ENCODE results near the gene RGS8.

Gene RGS8, protein sequence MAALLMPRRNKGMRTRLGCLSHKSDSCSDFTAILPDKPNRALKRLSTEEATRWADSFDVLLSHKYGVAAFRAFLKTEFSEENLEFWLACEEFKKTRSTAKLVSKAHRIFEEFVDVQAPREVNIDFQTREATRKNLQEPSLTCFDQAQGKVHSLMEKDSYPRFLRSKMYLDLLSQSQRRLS

DNA sequence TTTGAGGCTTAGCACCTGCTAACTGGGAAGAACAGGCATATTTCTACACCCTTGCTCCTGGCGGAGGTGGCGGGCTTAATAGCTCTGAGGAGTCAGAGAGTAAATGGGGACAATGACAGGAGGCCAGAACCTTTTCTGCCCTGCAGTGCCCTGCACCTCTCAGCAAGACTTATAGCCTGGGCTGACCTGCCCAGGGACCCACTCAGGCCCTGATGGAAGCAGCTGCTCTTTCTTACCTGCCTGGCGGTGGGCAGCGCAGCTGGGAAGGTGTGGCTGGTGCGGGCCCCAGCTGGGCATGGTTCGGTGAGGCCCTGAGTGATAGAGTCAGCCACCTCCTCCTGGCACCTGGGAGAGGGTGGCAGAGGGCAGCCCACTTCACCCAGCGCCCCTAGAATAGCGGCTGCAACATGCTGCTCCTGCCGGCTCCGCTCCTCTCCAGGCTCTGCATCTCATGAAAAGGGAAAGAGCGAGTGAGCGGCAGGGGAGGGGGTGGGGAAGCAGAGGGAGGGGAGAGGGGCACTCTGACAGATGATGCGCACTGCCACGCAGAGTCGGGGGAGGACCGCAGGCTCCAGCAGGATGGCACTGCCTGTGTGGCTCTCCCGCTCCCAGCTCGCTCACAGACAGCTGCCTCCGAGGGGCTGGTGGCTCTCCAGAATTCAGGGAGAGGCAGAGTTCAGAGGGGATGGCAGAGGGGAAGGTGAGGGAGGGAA lies at the start of gene RGS8:
RGS8 (minus strand) TSS at position 472 of the 713 bp plus-strand sequence. CDS start 14,938 bp downstream, outside the sequence.
- DNase-seq (ENCODE audit: low read depth): no peak

DNA sequence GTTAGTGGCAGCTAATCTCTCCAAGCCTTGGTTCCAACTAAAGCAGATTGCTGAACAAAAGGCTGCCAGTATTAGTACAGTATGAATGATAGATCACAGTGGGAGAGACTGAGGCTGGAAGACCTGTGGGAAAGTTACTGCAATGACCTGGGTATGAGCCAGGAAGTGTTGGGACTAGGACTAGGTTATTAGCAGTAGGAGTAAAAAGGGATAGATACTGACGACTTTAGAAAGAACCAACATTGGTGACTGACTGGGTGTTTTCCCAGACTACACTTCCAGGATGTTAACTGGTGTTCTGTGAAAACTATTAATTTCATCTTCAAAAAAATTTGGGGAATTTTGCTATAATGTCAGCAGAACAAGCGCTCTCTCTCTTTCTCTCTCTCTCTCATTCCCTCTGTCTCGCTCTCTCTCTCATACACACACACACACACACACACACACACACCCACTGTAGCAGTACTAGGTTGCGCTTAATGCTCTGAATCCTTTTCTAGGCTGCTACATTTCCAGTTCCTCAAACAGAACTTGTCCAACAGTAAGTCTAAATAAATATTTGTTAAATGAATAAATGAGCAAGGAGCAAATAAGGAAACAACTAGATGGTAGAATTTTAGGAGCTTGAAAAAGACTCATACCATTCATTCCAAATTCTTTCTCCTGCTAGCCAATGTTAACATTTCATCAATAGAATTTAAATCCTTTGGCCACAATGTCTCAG lies 47.6 kb upstream of the RGS8 start:
- no peak for DNase-seq (ENCODE audit: low read depth)

DNA sequence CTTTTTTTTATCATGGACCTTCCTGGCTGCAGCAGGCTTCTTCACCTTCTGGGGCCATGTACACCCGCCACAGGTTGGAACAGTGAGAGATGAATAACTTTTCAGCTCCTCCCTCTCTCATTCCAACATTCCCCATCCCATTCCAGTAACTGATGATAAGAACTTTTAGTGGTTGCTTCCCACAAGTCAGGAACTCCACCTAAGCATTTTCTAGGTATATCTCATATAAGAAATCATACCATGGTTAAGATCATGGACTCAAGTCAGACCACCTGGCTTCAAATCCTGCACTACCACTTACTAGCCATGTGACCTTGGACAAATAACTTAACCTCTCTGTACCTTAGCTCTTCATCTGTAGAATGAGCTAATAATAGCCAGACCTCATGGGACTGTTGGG lies 42.5 kb upstream of the RGS8 start:
- DNase-seq (ENCODE audit: low read depth): no peak

DNA sequence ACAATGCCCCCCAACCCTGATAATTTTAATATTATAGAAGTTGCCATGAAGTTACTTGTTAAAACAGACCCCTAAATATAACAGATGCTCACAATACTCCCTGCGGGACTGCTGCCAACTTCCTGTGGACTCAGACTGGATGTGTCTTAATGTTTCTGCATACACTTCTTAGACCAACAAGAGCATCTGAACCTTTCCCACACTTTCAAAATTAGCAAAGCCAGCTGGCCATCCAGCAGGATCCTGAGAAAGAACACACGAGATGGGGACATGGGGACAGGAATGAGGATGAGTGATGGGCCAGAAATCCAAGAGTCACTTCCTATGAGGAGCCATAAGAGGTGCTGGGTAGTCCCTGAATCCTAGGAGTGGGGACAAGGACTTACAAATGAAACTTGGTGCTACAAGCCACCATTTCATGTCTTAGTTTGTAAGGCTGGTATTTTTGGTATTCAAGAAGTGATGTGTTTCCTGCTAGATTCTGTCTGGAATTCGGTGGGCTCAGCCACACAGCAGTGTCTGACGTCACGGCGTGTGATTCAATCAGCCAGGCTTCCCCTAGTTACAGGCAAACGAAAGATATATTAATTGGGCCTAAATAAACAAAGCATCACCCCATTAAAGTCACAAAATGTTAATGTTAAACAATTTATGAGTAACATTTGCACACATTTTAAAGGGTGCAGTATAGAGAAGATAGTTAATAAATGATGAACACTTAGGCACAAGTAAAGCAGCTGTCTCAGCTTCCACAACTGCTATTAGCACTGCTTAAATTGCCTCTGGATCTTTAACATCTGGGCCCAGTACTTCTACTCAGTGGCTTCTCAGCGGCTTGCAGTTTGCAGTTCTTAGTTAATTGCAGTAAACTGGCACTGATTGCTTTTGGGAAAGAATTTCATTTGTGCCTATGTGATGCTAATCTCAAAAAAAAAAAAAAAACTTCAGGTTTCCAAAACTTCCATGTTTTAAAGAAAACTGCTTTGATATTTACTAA lies 41.2 kb upstream of the RGS8 start:
- DNase-seq (ENCODE audit: low read depth): no peak

DNA sequence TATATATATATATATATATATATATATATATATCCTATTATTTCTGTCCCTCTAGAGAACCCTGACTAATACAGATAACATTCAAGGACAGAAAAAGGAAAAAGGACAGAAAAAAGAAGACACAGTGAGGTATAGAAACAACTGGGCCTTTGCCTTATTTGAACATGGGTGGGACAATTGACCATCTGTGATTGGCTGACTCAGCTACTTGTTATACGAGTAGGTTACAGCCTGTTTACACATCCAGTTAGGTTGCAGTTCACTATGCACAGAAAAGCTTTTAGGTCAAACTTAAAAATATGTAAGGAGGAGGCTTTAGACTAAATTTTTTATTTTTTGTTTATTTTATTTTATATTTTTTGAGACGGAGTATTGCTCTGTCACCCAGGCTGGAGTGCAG lies 39.8 kb upstream of the RGS8 start:
- DNase-seq (ENCODE audit: low read depth): no peak

DNA sequence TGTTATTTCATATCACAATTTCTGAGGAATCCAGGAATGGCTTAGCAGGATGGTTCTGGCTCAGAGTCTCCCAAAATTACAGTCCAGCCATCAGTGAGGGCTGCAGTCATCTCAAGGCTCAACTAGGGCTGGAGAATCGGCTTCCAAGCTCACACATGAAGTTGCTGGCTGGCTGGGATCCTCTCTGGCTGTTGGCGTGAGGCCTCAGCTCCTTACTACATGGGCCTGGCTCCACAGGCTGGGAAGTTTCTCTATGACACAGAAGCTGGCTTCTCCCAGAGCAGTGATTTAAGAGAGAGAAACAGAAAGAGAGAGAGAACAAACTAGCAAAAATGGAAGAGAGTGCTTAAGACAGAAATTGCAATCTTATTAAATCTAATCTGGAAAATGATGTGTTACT lies 38.8 kb upstream of the RGS8 start:
- no peak for DNase-seq (ENCODE audit: low read depth)

DNA sequence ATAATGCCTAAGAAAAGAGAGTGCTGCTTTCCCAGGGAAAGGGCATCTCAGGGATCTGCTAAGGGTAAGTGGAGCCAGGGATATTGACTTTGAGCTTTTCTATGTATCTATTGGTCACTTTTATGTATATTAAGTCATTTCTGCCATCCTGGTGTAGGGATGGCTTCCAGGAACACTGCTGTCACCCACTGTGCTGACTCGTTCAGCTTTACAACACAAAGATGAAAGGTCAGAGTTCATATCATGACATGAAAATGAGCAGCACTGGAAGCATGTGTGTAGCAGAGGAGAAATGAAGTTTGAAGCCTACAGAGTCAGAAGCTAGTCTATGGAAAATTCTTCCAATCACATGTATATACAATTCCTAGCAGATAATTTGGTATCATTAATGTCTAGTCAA lies 37.1 kb upstream of the RGS8 start:
- DNase-seq (ENCODE audit: low read depth): no peak

DNA sequence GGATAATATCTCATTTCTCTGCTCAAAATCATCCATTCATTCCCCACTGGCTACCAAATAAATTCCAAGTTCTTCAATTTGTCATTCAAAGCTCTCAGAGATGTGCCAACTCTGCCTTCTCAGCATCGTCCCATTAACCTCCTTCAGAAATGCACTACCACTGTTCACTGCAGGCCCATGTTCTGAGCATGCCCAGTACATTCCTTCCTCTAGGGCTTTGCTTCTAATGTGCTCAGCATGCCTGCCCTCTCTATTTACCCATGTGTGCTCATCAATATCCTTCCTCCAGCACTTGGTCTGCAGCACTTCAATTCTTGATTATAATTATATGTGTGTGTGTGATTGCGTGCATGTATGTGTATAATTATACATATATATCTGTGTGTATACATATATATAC lies 36.1 kb upstream of the RGS8 start:
- DNase-seq (ENCODE audit: low read depth): no peak

DNA sequence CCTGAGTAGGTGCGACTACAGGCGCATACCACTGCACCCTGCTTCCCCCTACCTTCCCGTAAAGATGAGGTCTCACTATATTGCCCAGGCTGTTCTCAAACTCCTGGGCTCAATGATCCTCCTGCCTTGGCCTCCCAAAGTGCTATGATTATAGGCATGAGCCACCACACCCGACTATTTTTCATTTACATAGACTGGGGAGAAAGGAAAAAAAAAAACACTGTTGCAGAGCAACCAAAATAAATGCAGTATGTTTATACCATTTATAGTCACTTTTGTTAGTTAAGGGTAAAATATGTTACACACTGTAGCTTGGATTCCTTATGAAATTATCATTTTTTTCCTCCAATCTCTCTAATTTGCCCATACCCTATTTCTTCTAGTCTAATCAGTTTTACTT lies 35.2 kb upstream of the RGS8 start:
- no peak for DNase-seq (ENCODE audit: low read depth)

DNA sequence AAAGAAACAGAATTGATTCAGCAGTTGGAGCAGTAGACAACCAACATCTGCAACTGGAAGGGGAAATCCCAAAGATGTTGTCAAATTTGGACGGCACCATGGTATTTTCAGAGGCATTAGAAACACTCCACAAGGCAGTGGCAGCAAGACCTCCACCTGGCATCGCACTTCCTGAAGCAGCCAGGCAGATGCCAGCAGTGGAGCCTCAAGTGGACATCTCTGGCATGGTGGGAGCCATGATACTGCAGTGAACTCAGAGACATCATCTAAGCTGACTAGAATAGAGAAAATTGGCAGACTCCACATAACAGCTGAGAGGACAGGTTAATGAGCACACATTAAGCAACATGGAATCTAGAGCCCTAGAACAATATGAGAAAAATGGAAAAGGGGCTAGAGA lies 33.9 kb upstream of the RGS8 start:
- DNase-seq (ENCODE audit: low read depth): no peak

DNA sequence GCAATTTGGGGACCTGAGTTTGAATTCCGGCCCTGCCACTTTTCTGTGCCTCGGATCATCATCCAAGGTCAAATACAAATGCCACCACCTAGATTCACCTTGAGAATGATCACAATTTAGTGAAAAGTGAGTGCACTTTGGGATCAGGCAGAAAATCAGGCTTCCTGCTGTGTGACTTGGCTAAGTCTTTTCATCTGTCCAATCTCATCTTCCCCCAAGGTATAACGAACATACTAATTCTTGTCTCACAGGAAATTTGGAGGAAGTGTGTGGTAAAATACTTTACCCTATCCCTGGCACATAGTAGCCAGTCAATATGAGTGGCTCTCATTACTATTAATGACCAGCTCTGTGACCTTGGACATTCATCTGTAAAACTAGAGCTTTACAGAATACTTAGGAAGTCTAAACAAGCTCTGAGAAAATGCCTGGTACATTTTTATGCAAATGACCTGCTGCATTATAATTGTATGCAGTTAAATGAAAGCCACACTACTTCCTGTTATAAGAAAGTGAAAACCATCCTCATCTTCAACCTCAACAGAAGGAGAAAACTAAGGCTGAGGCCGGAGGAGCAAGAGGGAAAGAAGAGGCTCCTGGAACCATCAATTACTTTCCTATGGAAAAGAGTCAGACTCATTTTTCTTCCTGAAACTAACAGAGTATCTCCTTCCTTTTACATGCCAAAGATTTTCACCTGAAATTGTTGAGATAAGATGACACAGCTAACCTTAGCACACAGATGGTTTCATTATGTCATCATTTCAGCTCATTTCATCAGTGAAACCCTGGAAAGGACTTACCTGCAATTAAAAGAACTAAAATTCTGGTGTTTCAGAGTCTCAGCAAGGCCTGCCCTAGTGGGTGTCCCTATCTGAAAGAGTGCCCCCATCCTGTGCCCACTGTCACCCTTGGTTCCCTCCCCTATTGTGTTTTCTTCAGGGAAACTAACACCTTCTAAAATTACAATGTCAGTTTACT lies 32.6 kb upstream of the RGS8 start:
- no peak for DNase-seq (ENCODE audit: low read depth)

DNA sequence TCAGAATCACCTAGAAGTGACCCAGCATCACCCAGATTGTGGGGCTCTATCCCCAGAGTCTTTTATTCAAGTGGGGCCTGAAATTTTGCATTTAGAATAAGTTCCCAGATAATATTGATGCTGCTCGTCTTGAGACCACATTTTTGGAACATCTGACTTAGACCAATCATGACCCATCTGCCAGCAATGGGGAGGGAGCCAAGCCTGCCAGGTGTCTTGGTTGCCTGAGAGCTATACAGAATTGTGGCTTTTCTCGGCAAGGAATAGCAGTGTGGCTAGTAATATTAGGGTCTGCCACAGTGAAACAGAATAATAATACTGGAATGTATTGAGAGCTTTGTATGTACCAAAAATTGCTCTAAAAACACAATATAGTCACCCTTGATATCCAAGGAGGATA lies 31.1 kb upstream of the RGS8 start:
- DNase-seq (ENCODE audit: low read depth): no peak

DNA sequence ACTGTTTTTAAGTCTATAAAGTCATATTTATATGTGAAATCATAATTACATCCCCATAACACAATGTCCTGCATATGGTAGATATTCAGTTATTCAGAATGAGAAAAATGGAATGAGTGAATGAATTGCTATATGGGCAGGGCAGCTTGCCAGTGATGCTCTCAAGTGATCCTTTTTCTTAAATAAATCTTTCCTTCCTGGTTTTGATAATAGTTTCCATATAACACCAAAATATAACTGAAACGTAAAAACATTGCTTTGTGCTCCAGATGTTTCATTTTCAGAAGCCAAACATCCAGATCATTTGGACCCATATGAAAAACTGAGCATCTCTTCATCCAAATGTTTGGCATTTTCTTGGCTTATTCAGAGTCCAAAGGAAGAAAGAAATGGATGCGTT lies 30.2 kb upstream of the RGS8 start:
- no peak for DNase-seq (ENCODE audit: low read depth)

DNA sequence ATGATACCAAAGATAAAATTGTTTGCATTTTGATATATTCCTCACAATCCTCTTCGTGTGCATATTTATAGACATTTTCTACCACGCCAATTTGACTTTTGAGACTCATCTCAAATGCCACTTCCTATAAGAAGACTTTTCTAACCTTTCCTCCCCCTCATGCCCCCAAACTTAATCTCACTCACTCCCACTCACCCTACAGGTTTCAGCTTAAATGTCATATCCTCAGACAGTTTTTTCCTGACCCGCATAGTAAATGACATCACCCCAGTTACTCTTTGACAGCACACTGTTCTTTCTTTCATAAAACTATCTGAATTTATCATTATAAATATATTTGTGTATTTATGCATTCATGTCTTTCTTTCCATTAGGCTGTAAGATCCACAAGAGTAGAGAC lies 29.6 kb upstream of the RGS8 start:
- no peak for DNase-seq (ENCODE audit: low read depth)

DNA sequence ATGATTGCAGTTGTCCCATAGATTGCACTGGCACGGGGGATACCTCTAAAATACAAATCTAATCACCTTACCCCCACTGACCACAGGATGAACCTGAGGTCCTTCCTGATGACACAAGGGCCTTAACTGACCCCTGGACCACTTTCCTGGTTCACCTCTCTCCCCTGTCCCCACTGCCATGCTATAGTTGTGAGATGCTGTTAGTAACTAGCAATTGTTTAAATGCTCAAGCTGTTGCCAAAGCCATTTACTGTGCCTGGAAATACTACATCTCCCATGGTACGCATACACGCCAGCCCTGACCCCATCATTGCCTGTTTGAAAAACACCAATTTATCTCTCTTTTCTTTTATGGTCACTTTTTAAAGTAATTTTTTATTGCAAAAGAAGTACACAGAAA lies 29.1 kb upstream of the RGS8 start:
- no peak for DNase-seq (ENCODE audit: low read depth)

DNA sequence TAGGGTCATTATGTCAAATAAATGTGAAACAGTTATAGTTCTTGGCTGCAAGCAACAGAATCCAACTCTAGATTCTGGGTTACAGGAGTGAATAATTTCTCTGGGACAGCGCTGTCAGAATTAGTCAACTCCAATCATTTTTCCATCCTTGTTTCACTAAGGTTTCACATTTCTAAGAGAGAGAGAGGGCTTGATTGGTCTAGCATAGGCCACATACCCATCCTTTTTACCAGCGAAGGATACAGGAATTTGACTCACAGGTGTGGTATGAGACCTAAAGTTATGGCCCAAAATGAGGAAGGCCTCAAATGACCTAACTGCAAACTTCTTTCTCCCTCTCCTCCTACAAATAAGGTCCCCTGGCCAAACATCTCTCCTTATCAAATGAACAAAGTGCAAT lies 25.5 kb upstream of the RGS8 start:
- DNase-seq (ENCODE audit: low read depth): no peak

DNA sequence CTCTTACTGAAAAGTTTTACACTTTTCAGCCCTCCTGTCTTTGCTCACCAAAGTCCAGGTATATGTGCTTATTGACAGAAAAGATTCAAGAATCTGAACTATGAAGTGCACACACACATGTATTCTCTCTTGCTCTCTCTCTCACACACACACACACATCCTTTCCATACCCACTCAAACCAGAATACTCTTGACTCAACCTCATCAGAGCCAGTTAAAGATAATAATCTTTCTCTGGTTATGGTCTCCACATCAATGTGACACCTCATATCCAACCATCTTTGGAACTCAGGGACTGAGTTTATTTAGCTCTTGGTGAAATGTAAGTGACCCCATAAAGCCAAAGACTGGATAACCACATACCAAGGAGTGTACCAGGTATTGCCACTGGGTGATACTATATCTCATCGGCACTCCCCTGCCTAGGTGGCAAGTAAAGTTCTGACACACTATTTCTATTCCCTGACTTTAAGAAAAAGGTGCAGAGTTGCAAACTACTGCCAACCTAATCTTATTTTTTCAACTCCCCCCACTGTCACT lies 24.9 kb upstream of the RGS8 start:
- DNase-seq (ENCODE audit: low read depth): no peak

DNA sequence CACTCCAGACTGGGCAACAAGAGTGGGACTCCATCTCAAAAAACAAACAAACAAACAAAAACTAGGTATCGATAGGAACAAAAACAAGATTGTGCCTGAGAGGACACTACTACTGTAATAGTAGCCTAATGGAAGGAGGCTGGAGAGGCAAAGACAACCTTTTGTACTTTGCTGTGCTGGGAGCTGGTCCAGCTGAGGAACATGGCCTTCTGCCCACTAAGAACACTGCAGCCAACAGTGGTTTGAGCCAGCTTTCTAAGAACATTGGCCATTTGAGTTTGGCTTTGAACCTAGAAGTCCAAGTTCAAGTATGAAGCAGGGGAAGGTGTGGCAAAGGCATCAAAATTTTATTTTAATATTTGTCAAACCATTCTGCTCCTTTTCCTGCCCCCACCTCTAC lies 22.7 kb upstream of the RGS8 start:
- DNase-seq (ENCODE audit: low read depth): no peak

DNA sequence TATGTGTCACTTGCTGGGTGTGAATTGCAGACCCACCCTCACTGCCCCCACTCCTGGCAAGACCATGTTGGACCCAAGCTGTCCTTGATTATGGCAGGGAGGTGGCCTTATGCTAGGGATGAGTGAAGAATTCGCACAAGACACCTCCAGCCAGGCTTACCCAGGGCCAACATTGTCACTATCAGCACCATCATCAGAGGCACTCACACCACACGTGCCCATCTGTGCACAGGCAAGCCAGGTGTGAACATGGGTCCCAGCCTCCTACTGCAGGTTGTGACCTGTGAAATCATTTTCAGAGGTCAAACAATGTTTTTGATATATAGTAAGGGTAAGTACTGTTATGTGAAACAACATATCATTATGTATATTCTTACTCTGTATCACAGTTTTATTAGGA lies 20.3 kb upstream of the RGS8 start:
- DNase-seq (ENCODE audit: low read depth): no peak

DNA sequence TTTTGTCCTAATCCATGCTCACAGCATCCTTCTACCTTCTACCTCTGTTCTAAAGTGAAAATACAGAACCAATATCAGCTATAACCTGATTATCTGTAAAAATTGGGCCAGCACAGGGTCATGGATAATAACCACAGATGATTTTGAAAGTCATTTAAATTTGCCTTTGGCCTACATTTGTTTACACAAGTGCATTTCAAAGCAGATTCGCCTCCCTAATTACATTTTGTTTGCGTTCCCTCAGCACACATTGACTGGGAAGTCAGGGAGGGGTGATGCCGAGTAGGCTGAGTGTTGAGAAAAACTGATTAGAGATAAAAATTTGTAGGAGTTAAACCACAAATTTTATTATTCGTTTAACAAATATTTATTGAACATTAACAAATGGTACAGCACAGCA lies 19.2 kb upstream of the RGS8 start:
- no peak for DNase-seq (ENCODE audit: low read depth)
